Ascending aorta (tissue), 2 donors: ENCODE results near the gene ZNF618. TPM values are rescaled to one million over a fixed set of nuclear protein-coding genes. Genes with fewer than 3 reads are reported as not detected.

Experiments
- DNase-seq, 2 donors: peaks; one replicate each; pipeline ENCODE4 v3.0.0-alpha.2; 2019; ENCODE audit warnings: low spot score in 2 of 2
- H3K27ac ChIP-seq, 2 donors: fragments of 200-600 bp; sonication (generic); one replicate each; pipeline ENCODE4 v1.5.1; 2016 to 2017; ENCODE audit warnings: mild to moderate bottlenecking in 1 of 2
- H3K27me3 ChIP-seq: fragments of 200-600 bp; sonication (generic); one replicate; pipeline ENCODE4 v1.5.1; 2017
- H3K36me3 ChIP-seq, 2 donors: fragments of 200-600 bp; sonication (generic); one replicate each; pipeline ENCODE4 v1.5.1; 2016
- H3K4me1 ChIP-seq, 2 donors: fragments of 200-600 bp; sonication (generic); one replicate each; pipeline ENCODE4 v1.5.1; 2016 to 2017; ENCODE audit warnings: mild to moderate bottlenecking in 1 of 2
- H3K4me3 ChIP-seq, 2 donors: fragments of 200-600 bp; sonication (generic); one replicate each; pipeline ENCODE4 v1.5.1; 2016 to 2017; ENCODE audit warnings: mild to moderate bottlenecking in 1 of 2
- H3K9me3 ChIP-seq, 2 donors: fragments of 200-600 bp; sonication (generic); one replicate each; pipeline ENCODE4 v1.5.1; 2016
- intact Hi-C: fragments of 100-400 bp; cut with DNase I; formaldehyde crosslinking; loops from one replicate; pipeline ENCODE4 v1.15.1; 2023
- total RNA-seq: library from RNA; depleted of rRNA; stranded (reverse); fragments of >200 nt; gene quantifications from one replicate; pipeline ENCODE4 v1.1.0, GENCODE V29; 2016
- TF ChIP-seq, protein P1 (sequence below), 3 experiments: fragments of 200-600 bp in 2 of 3; fragments of 450-650 bp in 1 of 3; sonication (generic) in 2 of 3; IDR thresholded peaks; one replicate each; pipeline ENCODE4 v1.5.1; 2016 to 2019; ENCODE audit warnings: antibody characterized with exemption in 3 of 3, mild to moderate bottlenecking in 1 of 3, moderate library complexity in 1 of 3

The ZNF618 gene
- total RNA-seq, 1 donor from 2014 or later, result 16.1 TPM

DNA sequence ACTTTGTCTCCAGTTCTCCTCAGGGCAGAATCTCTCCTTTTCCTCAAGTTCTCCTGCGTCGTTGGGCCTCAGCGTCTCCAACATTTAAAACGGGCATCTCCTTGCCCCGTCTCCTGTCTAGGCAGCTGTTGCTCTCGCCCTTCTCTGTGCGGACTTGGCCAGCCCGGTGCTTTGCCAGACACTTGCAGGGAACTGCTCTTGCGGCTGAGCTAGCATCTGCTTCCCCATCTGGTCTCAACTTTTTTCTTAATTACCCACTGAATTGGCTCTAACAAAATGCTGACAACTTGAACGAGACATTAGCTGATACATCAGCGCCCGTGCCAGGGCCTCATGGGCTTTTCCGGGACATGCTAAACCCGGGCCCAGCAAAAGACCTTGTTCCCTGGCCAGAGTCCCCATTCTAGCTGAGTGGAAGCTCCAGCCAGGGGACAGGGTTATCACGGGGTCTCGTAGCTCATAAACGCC, 25.1 kb downstream of the ZNF618 start:
- H3K4me3 ChIP-seq, result no peak overlapping the region
- no peak for DNase-seq
- intact Hi-C loops, result no loop called here
- no peaks in the 10 kb centered on the region for H3K36me3 ChIP-seq
- TF ChIP-seq, protein P1, sequence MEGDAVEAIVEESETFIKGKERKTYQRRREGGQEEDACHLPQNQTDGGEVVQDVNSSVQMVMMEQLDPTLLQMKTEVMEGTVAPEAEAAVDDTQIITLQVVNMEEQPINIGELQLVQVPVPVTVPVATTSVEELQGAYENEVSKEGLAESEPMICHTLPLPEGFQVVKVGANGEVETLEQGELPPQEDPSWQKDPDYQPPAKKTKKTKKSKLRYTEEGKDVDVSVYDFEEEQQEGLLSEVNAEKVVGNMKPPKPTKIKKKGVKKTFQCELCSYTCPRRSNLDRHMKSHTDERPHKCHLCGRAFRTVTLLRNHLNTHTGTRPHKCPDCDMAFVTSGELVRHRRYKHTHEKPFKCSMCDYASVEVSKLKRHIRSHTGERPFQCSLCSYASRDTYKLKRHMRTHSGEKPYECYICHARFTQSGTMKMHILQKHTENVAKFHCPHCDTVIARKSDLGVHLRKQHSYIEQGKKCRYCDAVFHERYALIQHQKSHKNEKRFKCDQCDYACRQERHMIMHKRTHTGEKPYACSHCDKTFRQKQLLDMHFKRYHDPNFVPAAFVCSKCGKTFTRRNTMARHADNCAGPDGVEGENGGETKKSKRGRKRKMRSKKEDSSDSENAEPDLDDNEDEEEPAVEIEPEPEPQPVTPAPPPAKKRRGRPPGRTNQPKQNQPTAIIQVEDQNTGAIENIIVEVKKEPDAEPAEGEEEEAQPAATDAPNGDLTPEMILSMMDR (IDR thresholded peaks at IDR 0.05), result no peak
- H3K27me3 ChIP-seq, result no peaks in the 10 kb centered on the region
- peak overlapping the region; percentile 38 to 54 for H3K27ac ChIP-seq
- H3K9me3 ChIP-seq, result peaks cover 8 to 15% of the 10 kb centered on the region in 2 donors
- H3K4me1 ChIP-seq, result peaks cover 0 to under 1% of the 10 kb centered on the region in 2 donors

DNA sequence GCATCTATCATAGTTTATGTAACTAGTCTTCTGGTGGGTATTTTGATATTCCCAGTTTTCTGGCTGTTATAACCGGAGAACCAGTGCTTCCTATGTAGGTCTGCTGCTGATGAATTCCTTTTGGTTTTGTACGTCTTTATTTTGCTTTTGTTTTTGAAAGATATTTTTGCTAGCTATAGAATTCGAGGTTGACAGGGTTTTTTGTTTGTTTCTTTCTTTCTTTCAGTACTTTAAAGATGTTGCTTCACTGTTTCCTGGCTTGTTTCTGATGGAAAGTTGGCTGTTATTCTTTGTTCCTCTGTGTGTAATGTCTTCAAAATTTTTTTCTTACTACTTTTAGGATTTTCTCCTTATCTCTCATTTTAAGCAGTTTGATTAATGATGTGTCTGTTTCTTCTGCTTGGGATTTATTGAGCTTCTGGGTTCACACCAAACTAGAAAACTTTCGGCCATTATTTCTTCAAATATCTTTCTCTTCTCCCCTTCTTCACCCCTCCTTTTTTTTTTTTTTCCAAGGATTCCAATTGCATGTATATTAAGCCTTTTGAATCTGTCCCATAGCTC, 27.5 kb downstream of the ZNF618 start:
- DNase-seq, result no peak
- Histone ChIP-seq H3K9me3 (peaks cover 8 to 15% of the 10 kb centered on the region in 2 donors), H3K36me3 (no peaks in the 10 kb centered on the region), H3K4me1 (peaks cover 0 to 13% of the 10 kb centered on the region in 2 donors), H3K27me3 (no peaks in the 10 kb centered on the region), H3K27ac (no peak overlapping the region), H3K4me3 (no peak overlapping the region)
- intact Hi-C loops, result no loop called here
- TF ChIP-seq, protein P1 (IDR thresholded peaks at IDR 0.05), result no peak

GRCh38 chr9:113906411-113907110, 30.5 kb downstream of the ZNF618 start:
- Histone ChIP-seq H3K9me3 (peaks cover 8 to 15% of the 10 kb centered on the region in 2 donors), H3K27ac (no peak overlapping the region), H3K27me3 (no peaks in the 10 kb centered on the region), H3K4me1 (peaks cover 0 to 16% of the 10 kb centered on the region in 2 donors), H3K4me3 (no peak overlapping the region), H3K36me3 (no peaks in the 10 kb centered on the region)
- TF ChIP-seq, protein P1 (IDR thresholded peaks at IDR 0.05), result no peak
- no peak for DNase-seq
- intact Hi-C loops, result no loop called here

GRCh38 chr9:113907282-113907681, 31.2 kb downstream of the ZNF618 start:
- H3K4me3 ChIP-seq, result no peak overlapping the region
- intact Hi-C loops, result no loop called here
- DNase-seq, result no peak

GRCh38 chr9:113909421-113909820, 33.3 kb downstream of the ZNF618 start:
- Histone ChIP-seq H3K4me3 (no peak overlapping the region), H3K36me3 (no peaks in the 10 kb centered on the region), H3K27ac (no peak overlapping the region), H3K9me3 (no peaks in the 10 kb centered on the region), H3K27me3 (no peaks in the 10 kb centered on the region), H3K4me1 (peaks cover 2 to 37% of the 10 kb centered on the region in 2 donors)
- intact Hi-C loops, result no loop called here
- no peak for DNase-seq
- TF ChIP-seq, protein P1 (IDR thresholded peaks at IDR 0.05), result no peak

More at GRCh38 chr9:113907282-113907681, 31.2 kb downstream of the ZNF618 start:
- H3K27me3 ChIP-seq, result no peaks in the 10 kb centered on the region
- no peaks in the 10 kb centered on the region for H3K36me3 ChIP-seq
- H3K4me1 ChIP-seq, result peaks cover 0 to 17% of the 10 kb centered on the region in 2 donors
- H3K27ac ChIP-seq, result no peak overlapping the region
- TF ChIP-seq, protein P1 (IDR thresholded peaks at IDR 0.05), result no peak
- peaks cover 8 to 15% of the 10 kb centered on the region in 2 donors for H3K9me3 ChIP-seq
